GM08714 (cell line): ENCODE data around the gene CERS6.

Experiments used
- H3K4me3 ChIP-seq: fragments of 200-500 bp; sonication (Bioruptor generic); 2 replicates; pipeline ENCODE4 v1.5.1; 2014; ENCODE audit warnings: mild to moderate bottlenecking, low read length, inconsistent platforms
- ZNF274 ChIP-seq: IDR thresholded peaks from 2 replicates; pipeline ENCODE4 v1.6.1; 2012; ENCODE audit warnings: mild to moderate bottlenecking, low read depth, low read length

Gene CERS6

GRCh38 chr2:168719446-168719845, 263.4 kb downstream of the CERS6 start:
- H3K4me3 ChIP-seq = no peak overlapping the region
- TF ChIP-seq ZNF274 = no peak

GRCh38 chr2:168722592-168722991, 266.5 kb downstream of the CERS6 start:
- no peak overlapping the region for H3K4me3 ChIP-seq
- TF ChIP-seq ZNF274 = no peak

- TF ChIP-seq ZNF274 = no peak
- no peak overlapping the region for H3K4me3 ChIP-seq
Measured at GRCh38 chr2:168723275-168723899, 267.3 kb downstream of the CERS6 start.

GRCh38 chr2:168726375-168726774, 270.3 kb downstream of the CERS6 start:
- TF ChIP-seq ZNF274 = no peak
- no peak overlapping the region for H3K4me3 ChIP-seq

DNA sequence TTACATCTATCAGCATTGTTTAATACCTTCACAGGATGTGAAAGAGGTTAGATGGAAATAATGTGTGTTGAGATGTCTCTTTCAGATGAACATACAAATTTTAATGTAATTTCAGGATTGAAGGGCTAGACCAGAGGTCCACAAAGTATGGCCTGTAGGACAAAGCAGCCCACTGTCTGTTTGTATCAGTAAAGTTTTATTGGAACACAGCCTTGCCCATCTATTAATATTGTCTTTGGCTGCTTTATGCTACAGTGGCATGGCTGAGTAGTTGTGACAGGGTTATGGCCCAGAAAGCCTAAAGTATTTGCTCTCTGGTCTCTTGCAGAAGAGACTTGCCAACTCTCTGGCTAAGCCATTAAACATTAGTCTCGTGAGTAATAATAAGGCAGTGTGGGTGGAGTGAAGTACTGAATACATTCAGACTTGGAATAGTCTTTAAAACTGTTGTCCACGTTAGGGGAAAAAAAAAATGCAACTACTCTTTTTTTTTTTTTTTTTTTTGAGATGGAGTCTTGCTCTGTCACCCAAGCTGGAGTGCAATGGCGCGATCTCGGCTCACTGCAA, 271.9 kb downstream of the CERS6 start:
- TF ChIP-seq ZNF274 = no peak
- no peak overlapping the region for H3K4me3 ChIP-seq

GRCh38 chr2:168729455-168729854, 273.4 kb downstream of the CERS6 start:
- TF ChIP-seq ZNF274 = no peak
- H3K4me3 ChIP-seq = no peak overlapping the region

DNA sequence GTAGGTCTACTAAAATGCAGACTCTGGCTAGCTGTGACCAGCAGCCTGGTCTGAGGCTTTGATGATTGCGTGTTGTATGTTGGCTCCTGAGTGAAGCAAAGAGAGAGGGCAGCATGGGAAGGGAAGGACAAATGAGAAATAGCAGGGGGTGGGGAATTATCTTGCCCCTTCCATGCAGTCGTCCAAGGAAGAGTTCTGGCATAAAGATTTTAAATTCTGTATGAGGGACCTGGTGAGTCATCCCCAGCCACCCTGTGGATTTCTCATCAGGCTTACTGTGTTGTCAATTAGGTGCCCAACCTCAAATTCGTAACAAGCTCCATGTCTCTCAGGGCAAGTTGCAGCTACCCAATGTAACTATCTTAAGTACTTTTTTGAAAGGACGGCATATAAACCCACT, 274.3 kb downstream of the CERS6 start:
- H3K4me3 ChIP-seq = no peak overlapping the region
- no peak for TF ChIP-seq ZNF274

DNA sequence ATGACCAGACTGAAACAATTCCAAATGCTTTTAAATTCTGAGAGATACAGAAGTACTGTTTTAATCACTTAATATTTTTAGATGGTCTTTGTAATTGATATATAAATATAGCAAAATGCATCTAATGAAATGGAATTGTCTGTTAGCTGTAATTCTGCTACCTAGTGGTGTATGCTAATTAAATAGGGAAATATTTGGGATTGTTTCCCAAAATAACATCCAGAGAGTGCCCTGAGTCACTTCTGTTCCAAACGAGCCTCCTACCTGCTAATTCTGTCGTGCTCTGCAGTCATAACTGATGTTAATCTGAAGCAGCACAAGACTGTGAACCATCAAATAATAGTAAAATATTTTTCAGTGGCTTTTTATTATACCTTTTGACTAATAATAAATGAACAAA, 274.9 kb downstream of the CERS6 start:
- no peak overlapping the region for H3K4me3 ChIP-seq
- no peak for TF ChIP-seq ZNF274

GRCh38 chr2:168731616-168732015, 275.5 kb downstream of the CERS6 start:
- no peak overlapping the region for H3K4me3 ChIP-seq
- no peak for TF ChIP-seq ZNF274

GRCh38 chr2:168732100-168732499, 276.0 kb downstream of the CERS6 start:
- no peak overlapping the region for H3K4me3 ChIP-seq
- TF ChIP-seq ZNF274 = no peak

GRCh38 chr2:168732506-168732905, 276.4 kb downstream of the CERS6 start:
- TF ChIP-seq ZNF274 = no peak
- H3K4me3 ChIP-seq = no peak overlapping the region

- no peak for TF ChIP-seq ZNF274
- H3K4me3 ChIP-seq = no peak overlapping the region
Measured at GRCh38 chr2:168734199-168734760, 278.2 kb downstream of the CERS6 start.

GRCh38 chr2:168736649-168737445, 280.8 kb downstream of the CERS6 start:
- no peak for TF ChIP-seq ZNF274
- H3K4me3 ChIP-seq = no peak overlapping the region

- no peak for TF ChIP-seq ZNF274
- no peak overlapping the region for H3K4me3 ChIP-seq
Measured at GRCh38 chr2:168738062-168738461, 282.0 kb downstream of the CERS6 start.

DNA sequence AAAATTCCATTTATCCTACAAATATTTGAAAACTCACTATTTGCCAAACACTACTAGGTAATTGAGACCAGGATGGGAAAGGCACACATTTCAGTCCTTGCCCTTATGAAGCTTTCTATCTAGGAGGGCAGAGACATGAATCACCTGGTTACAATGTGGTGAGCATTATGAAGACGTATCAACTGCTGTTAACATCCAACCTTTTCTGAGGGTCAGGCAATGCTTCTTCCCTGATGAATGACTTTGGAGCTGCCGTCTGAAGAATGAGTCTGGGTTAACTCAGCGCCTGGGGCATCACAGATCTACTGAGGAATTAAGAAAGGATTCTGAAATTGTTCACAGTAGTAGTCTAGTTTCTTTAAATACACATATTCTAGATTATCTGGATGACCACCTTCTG, 284.3 kb downstream of the CERS6 start:
- no peak for TF ChIP-seq ZNF274
- H3K4me3 ChIP-seq = no peak overlapping the region
